Fibroblast of lung (primary cell): ENCODE data around the gene CMBL. TPM values are rescaled to one million over a fixed set of nuclear protein-coding genes. Genes with fewer than 3 reads are reported as not detected.

Source experiments
- DNase-seq, 2 donors: peaks; one replicate each; pipeline versions ENCODE4 v3.0.0 to v3.0.0-alpha.2; 2010; ENCODE audit warnings: low read depth in 2 of 2
- H2AFZ ChIP-seq: 2 replicates; pipeline ENCODE4 v1.5.1; 2012; ENCODE audit warnings: low read length, control low read depth, inconsistent platforms
- H3K27ac ChIP-seq: 2 replicates; pipeline ENCODE4 v1.5.1; 2011; ENCODE audit warnings: low read length, control low read depth; ENCODE audit not compliant: insufficient read depth
- H3K27me3 ChIP-seq: 2 replicates; pipeline ENCODE4 v1.5.1; 2011; ENCODE audit warnings: mild to moderate bottlenecking, low read length; ENCODE audit not compliant: control insufficient read depth, insufficient read depth
- H3K36me3 ChIP-seq: 2 replicates; pipeline ENCODE4 v1.5.1; 2011; ENCODE audit warnings: low read length; ENCODE audit not compliant: control insufficient read depth, insufficient read depth
- H3K4me1 ChIP-seq: 2 replicates; pipeline ENCODE4 v1.5.1; 2011; ENCODE audit warnings: low read length; ENCODE audit not compliant: control insufficient read depth, insufficient read depth; ENCODE audit errors: extremely low read depth
- H3K4me2 ChIP-seq: 2 replicates; pipeline ENCODE4 v1.5.1; 2011; ENCODE audit warnings: low read length, control low read depth; ENCODE audit not compliant: insufficient read depth; ENCODE audit errors: extremely low read depth
- H3K4me3 ChIP-seq, 4 experiments: fragments of 200-600 bp in 1 of 4; sonication (generic) in 1 of 4; replicated peaks in 1 of 4; 2 replicates each; pipeline ENCODE4 v1.5.1; 2011 to 2016; ENCODE audit warnings: low read length in 4 of 4, low read depth in 3 of 4, mild to moderate bottlenecking in 3 of 4, control low read depth in 2 of 4, inconsistent platforms in 1 of 4, mixed read lengths in 1 of 4; ENCODE audit not compliant: insufficient read depth in 1 of 4; ENCODE audit errors: control extremely low read depth in 1 of 4
- H3K79me2 ChIP-seq: 2 replicates; pipeline ENCODE4 v1.5.1; 2012; ENCODE audit warnings: mild to moderate bottlenecking, low read length, inconsistent platforms; ENCODE audit not compliant: control insufficient read depth, insufficient read depth
- H3K9ac ChIP-seq: 2 replicates; pipeline ENCODE4 v1.5.1; 2011; ENCODE audit warnings: mild to moderate bottlenecking, low read length, control low read depth; ENCODE audit not compliant: insufficient read depth
- H3K9me3 ChIP-seq: 2 replicates; pipeline ENCODE4 v1.5.1; 2012; ENCODE audit warnings: low read depth, low read length; ENCODE audit not compliant: control insufficient read depth, insufficient read depth
- H4K20me1 ChIP-seq: 2 replicates; pipeline ENCODE4 v1.5.1; 2011; ENCODE audit warnings: low read length; ENCODE audit not compliant: control insufficient read depth, insufficient read depth; ENCODE audit errors: extremely low read depth
- CTCF ChIP-seq, 2 donors: IDR thresholded peaks in 1 of 2; conservative IDR thresholded peaks in 1 of 2; 1 replicate in 1 of 2; 2 replicates in 1 of 2; pipeline ENCODE4 v1.5.1; 2011 to 2012; ENCODE audit warnings: low read length in 2 of 2, control low read depth in 1 of 2, inconsistent platforms in 1 of 2, low read depth in 1 of 2, mild to moderate bottlenecking in 1 of 2
- EZH2 ChIP-seq: IDR thresholded peaks from 2 replicates; pipeline ENCODE4 v1.5.1; 2012; ENCODE audit warnings: low read length, control low read depth, mild to moderate bottlenecking; ENCODE audit errors: missing control alignments
- polyA plus RNA-seq, 2 donors: library from polyadenylated mRNA; depleted of rRNA in 1 of 2; stranded (reverse) in 1 of 2; unstranded in 1 of 2; fragments of >200 nt; gene quantifications; 2 replicates each; pipeline ENCODE4 v1.2.1, GENCODE V29; 2011 to 2012; ENCODE audit warnings: missing spikeins in 1 of 2
- total RNA-seq: library from RNA; depleted of rRNA; stranded (reverse); fragments of >200 nt; gene quantifications from 2 replicates; pipeline ENCODE4 v1.2.1, GENCODE V29; 2014

The CMBL gene
- total and polyA plus RNA-seq, 2 donors (not counting 1 experiment from before 2014, with no cell fraction given) = 18.6 to 20.8 TPM

GRCh38 chr5:10259899-10260298 lies 47.8 kb downstream of the CMBL start:
- no peak overlapping the region for H3K27ac ChIP-seq

DNA sequence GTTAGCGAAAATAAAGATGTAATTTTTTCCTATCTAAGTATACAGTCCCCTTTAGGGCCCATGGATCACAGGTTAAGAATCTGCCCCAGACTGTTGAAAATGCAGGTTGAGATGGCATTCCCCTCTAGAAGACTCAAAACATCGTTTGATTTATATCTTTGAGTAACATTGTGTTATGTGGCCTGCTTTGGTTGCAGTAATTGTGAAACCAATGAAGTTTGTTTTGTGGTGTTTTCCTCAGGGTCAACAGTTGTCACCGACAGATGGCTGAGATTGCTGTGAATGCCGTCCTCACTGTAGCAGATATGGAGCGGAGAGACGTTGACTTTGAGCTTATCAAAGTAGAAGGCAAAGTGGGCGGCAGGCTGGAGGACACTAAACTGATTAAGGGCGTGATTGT lies 49.8 kb downstream of the CMBL start:
- no peak for DNase-seq
- Histone ChIP-seq H4K20me1 (peaks cover 2% of the 10 kb centered on the region), H3K9me3 (no peaks in the 10 kb centered on the region), H3K4me3 (no peak overlapping the region), H3K36me3 (peaks cover 38% of the 10 kb centered on the region), H3K27me3 (no peaks in the 10 kb centered on the region), H2AFZ (no peak overlapping the region), H3K27ac (no peak overlapping the region), H3K4me2 (no peak overlapping the region), H3K4me1 (no peaks in the 10 kb centered on the region), H3K79me2 (peaks cover 49% of the 10 kb centered on the region), H3K9ac (no peak overlapping the region)
- TF ChIP-seq EZH2 (no peak), CTCF (conservative IDR thresholded peaks at IDR 0.05 in 1 of 2, IDR thresholded peaks at IDR 0.05 in 1 of 2; ENCODE audit: low read depth in 1 of 2, low read length in 2 of 2) (no peak)

More at GRCh38 chr5:10259899-10260298, 47.8 kb downstream of the CMBL start:
- Histone ChIP-seq H3K9ac (no peak overlapping the region), H3K79me2 (peaks cover 28% of the 10 kb centered on the region), H4K20me1 (no peaks in the 10 kb centered on the region), H3K4me3 (no peak overlapping the region), H3K27me3 (no peaks in the 10 kb centered on the region), H3K4me2 (no peak overlapping the region), H3K9me3 (no peaks in the 10 kb centered on the region), H3K36me3 (peaks cover 47% of the 10 kb centered on the region), H3K4me1 (no peaks in the 10 kb centered on the region), H2AFZ (no peak overlapping the region)
- no peak for DNase-seq
- TF ChIP-seq CTCF (conservative IDR thresholded peaks at IDR 0.05 in 1 of 2, IDR thresholded peaks at IDR 0.05 in 1 of 2; ENCODE audit: low read depth in 1 of 2, low read length in 2 of 2) = no peak
- no peak for TF ChIP-seq EZH2

DNA sequence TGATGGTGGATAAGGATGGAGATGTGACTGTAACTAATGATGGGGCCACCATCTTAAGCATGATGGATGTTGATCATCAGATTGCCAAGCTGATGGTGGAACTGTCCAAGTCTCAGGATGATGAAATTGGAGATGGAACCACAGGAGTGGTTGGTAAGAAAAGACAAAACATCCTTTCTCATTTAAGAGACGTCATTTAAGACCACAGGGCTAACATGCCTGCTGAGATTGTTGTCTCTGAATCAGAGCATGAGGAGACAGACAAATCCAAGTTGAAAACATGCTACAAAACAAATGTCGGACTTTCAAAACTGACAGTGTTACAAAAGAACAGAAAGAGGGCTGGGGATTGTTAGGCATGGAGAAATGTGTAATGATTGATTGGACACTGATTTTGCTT lies 53.0 kb downstream of the CMBL start:
- Histone ChIP-seq H4K20me1 (peaks cover 4% of the 10 kb centered on the region), H3K9me3 (no peaks in the 10 kb centered on the region), H3K36me3 (peaks cover 22% of the 10 kb centered on the region), H3K27me3 (no peaks in the 10 kb centered on the region), H3K79me2 (peaks cover 77% of the 10 kb centered on the region), H3K4me1 (peaks cover 5% of the 10 kb centered on the region), H3K27ac (no peak overlapping the region), H2AFZ (no peak overlapping the region), H3K9ac (no peak overlapping the region), H3K4me3 (no peak overlapping the region), H3K4me2 (no peak overlapping the region)
- DNase-seq = no peak
- TF ChIP-seq CTCF (conservative IDR thresholded peaks at IDR 0.05 in 1 of 2, IDR thresholded peaks at IDR 0.05 in 1 of 2; ENCODE audit: low read depth in 1 of 2, low read length in 2 of 2) (no peak), EZH2 (no peak)
